K562 (cell line): ENCODE measurements around the gene CIAO1. TPM values are rescaled to one million over a fixed set of nuclear protein-coding genes. Genes with fewer than 3 reads are reported as not detected.

Experiments
- BCOR ChIP-seq: fragments of 450-650 bp; IDR thresholded peaks from 2 replicates; pipeline ENCODE4 v1.6.1; 2016
- DMBX1 ChIP-seq: fragments of 250-450 bp; sonication (Bioruptor Pico); IDR thresholded peaks from 2 replicates; pipeline ENCODE4 v1.8.0; 2022; ENCODE audit warnings: inconsistent platforms, mild to moderate bottlenecking, moderate library complexity, borderline replicate concordance
- MECOM ChIP-seq: fragments of 250-450 bp; sonication (Bioruptor Pico); IDR thresholded peaks from 2 replicates; pipeline ENCODE4 v1.8.0; 2022; ENCODE audit warnings: inconsistent platforms
- MED1 ChIP-seq: sonication (generic); formaldehyde crosslinking; IDR thresholded peaks from 2 replicates; pipeline ENCODE4 v1.8.1; 2023; ENCODE audit warnings: missing genetic modification reagents, borderline replicate concordance
- MLX ChIP-seq, 2 experiments: fragments of 450-650 bp in 1 of 2; sonication (generic) in 1 of 2; formaldehyde crosslinking; conservative IDR thresholded peaks; 2 replicates each; pipeline versions ENCODE4 v1.4.0 to v1.8.1; 2020 to 2022; ENCODE audit warnings: mild to moderate bottlenecking in 1 of 2, missing genetic modification reagents in 1 of 2
- PATZ1 ChIP-seq: fragments of 250-450 bp; sonication (Bioruptor Pico); IDR thresholded peaks from 2 replicates; pipeline ENCODE4 v1.5.0; 2020; ENCODE audit warnings: mild to moderate bottlenecking, borderline replicate concordance
- PTRF ChIP-seq: fragments of 450-650 bp; IDR thresholded peaks from 2 replicates; pipeline ENCODE4 v1.6.1; 2016; ENCODE audit warnings: mild to moderate bottlenecking, missing genetic modification characterization, missing compliant biosample characterization
- SMARCC2 ChIP-seq: fragments of 450-650 bp; IDR thresholded peaks from 2 replicates; pipeline ENCODE4 v1.6.1; 2017; ENCODE audit warnings: antibody characterized with exemption, moderate library complexity, mild to moderate bottlenecking, low read depth
- TAF9B ChIP-seq: fragments of 450-650 bp; IDR thresholded peaks from 2 replicates; pipeline ENCODE4 v1.6.1; 2018; ENCODE audit warnings: mild to moderate bottlenecking; ENCODE audit not compliant: partially characterized antibody
- TSC22D4 ChIP-seq: fragments of 450-650 bp; IDR thresholded peaks from 2 replicates; pipeline ENCODE4 v1.6.1; 2016; ENCODE audit warnings: missing genetic modification characterization, missing biosample characterization, control low read depth
- ZBED1 ChIP-seq: IDR thresholded peaks from 2 replicates; pipeline ENCODE4 v1.6.1; 2014
- ZHX1 ChIP-seq: fragments of 150-350 bp; conservative IDR thresholded peaks from 2 replicates; pipeline ENCODE4 v1.6.1; 2014; ENCODE audit warnings: low read length
- ZNF143 ChIP-seq: sonication (generic); formaldehyde crosslinking; IDR thresholded peaks from 2 replicates; pipeline ENCODE4 v1.9.0; 2022; ENCODE audit warnings: mild to moderate bottlenecking, missing genetic modification reagents
- ZNF24 ChIP-seq: fragments of 450-650 bp; IDR thresholded peaks from 2 replicates; pipeline ENCODE4 v1.6.1; 2016
- ZNF431 ChIP-seq: sonication (generic); formaldehyde crosslinking; IDR thresholded peaks from 2 replicates; pipeline ENCODE4 v1.8.0; 2022; ENCODE audit warnings: mild to moderate bottlenecking, missing genetic modification reagents
- ZNF609 ChIP-seq: sonication (generic); formaldehyde crosslinking; IDR thresholded peaks from 2 replicates; pipeline ENCODE4 v1.8.1; 2023; ENCODE audit warnings: missing genetic modification reagents, mild to moderate bottlenecking, borderline replicate concordance
- ZNF668 ChIP-seq: fragments of 250-450 bp; sonication (Bioruptor Pico); IDR thresholded peaks from 2 replicates; pipeline ENCODE4 v1.8.0; 2022; ENCODE audit warnings: mild to moderate bottlenecking, inconsistent platforms
- ZSCAN29 ChIP-seq: fragments of 450-650 bp; IDR thresholded peaks from 2 replicates; pipeline ENCODE4 v1.6.1; 2017
- polyA plus RNA-seq, 8 experiments: library from polyadenylated mRNA; depleted of rRNA in 4 of 8; stranded (reverse) in 5 of 8; unstranded in 3 of 8; fragments of >200 nt; fragmentation: Nextera tagmentation in 2 of 8; fragmentation: Illumina TruSeq in 1 of 8; extraction: Ambion mirVana in 2 of 8; extraction: Trizol in 1 of 8; gene quantifications; 2 replicates each; pipeline versions ENCODE4 v1.2.1 to v1.2.3, GENCODE V29; 2011 to 2014; ENCODE audit warnings: inconsistent platforms in 1 of 8, missing spikeins in 1 of 8
- total RNA-seq, 7 experiments: library from RNA; depleted of rRNA in 6 of 7; stranded (reverse); fragments of >200 nt in 6 of 7; fragmentation: Illumina TruSeq in 2 of 7; extraction: Trizol in 2 of 7; gene quantifications; 2 replicates each; pipeline versions ENCODE4 v1.2.1 to v1.2.3, GENCODE V29; 2011 to 2021; ENCODE audit warnings: low replicate concordance in 1 of 7

The CIAO1 gene
- total and polyA plus RNA-seq, 9 of the 15 experiments (the other 6 are each of a cell fraction or from before 2014, with no cell fraction given), result 11.4 to 156 (median 92.8) TPM

GRCh38 chr2:96245609-96246390, 20.2 kb upstream of the CIAO1 start (continued):
- TF ChIP-seq ZNF431 (CRISPR knock-in tag) (no peak), ZSCAN29 (no peak), SMARCC2 (no peak), ZHX1 (no peak), TSC22D4 (tag) (no peak), TAF9B (no peak), DMBX1 (CRISPR knock-in tag) (peak; percentile 63; the same call in 1 of the 2 replicates), MLX (CRISPR knock-in tag; conservative IDR thresholded peaks at IDR 0.05) (no peak), ZNF24 (no peak), BCOR (no peak), ZBED1 (no peak), MECOM (no peak), PTRF (tag) (no peak), MED1 (CRISPR knock-in tag) (no peak), ZNF668 (CRISPR knock-in tag) (no peak), PATZ1 (CRISPR knock-in tag) (no peak), ZNF609 (CRISPR knock-in tag) (no peak), ZNF143 (CRISPR knock-in tag) (no peak)
